HG03025 (cell line): ENCODE results near the gene GATA6.

Source experiments
- ATAC-seq: cut with Tn5 transposase; IDR thresholded peaks from one replicate; pipeline ENCODE4 v1.9.1; 2021; ENCODE audit warnings: mild to moderate bottlenecking, moderate library complexity; ENCODE audit not compliant: unreplicated experiment, low FRiP score

Gene GATA6

DNA sequence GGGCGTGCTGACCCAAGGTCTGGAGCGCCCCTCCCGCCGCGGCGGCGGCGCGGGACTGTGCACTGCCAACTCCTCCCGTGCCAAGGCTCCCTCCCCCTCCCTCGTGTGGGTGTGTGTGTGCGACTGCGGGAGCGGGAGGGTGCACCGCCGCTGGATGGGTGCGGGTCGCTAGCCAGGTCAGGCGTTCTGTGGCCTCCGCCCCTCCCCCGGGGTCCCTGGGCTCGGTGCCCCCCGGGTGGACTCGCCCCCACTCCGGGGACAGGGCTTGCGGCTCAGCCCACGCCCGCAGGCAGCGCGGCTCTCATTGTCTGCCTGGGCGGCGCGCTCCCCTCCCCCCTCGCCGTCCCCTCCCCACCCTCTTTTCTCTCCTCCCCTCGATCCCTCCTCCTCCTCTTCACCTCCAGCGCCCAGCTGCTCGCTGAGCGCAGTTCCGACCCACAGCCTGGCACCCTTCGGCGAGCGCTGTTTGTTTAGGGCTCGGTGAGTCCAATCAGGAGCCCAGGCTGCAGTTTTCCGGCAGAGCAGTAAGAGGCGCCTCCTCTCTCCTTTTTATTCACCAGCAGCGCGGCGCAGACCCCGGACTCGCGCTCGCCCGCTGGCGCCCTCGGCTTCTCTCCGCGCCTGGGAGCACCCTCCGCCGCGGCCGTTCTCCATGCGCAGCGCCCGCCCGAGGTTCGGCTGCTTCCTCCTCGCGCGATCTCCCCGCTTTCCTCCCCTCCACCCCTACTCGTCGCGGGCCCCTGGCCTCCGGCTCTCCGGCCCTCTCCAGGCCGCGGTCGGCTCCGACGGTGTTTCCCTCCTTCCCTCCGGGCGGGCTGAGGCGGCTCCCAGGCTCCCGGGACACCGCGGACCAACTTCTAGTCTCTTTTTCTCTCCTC is at the start of gene GATA6:
GATA6 (plus strand) TSS at position 579 of the 878 bp plus-strand sequence. CDS start 1,556 bp downstream, outside the sequence.
- no peak for ATAC-seq

- ATAC-seq: no peak
These were observed 44.4 kb upstream of the GATA6 start for GRCh38 chr18:22124970-22125369.

DNA sequence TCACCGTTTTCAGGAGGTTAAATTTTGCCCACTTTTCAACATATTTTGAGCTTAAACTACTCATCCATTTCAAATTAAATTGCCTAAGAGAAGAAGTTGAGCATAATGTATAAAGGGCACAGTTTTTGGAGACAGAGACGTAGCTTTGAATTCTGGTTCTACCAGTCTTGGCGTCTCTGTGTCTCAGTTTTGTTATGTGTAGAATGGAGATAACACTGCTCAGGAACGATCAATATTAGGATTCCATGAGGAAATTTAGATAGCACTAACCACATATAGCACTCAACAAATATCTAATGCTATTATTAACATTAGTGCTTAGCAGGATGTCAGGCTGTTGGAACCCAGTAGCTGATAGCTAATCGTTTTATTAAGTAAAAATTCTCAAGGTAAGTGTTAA is 40.4 kb upstream of the GATA6 start:
- no peak for ATAC-seq

GRCh38 chr18:22129778-22130177 is 39.6 kb upstream of the GATA6 start:
- no peak for ATAC-seq

DNA sequence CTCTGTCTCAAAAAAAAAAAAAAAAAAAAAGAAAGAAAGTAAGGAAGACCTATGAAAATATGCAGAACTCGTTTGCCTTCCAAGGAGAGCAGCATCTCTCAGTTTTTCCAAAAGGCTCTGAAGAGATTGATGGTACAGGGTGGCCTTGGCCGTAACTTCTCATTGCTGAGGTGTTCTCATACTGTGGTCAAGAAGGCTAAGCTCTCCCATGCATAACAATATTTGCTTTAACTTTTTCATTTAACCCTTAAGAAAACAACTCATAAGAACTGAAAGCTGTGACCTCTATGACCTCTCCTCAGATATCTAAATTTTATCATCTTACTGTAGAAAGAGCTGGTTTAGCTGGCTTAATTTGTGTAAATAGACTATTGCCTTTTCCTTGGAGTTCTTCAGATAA is 37.1 kb upstream of the GATA6 start:
- no peak for ATAC-seq

- no peak for ATAC-seq
These were observed 36.6 kb upstream of the GATA6 start for GRCh38 chr18:22132763-22133162.

DNA sequence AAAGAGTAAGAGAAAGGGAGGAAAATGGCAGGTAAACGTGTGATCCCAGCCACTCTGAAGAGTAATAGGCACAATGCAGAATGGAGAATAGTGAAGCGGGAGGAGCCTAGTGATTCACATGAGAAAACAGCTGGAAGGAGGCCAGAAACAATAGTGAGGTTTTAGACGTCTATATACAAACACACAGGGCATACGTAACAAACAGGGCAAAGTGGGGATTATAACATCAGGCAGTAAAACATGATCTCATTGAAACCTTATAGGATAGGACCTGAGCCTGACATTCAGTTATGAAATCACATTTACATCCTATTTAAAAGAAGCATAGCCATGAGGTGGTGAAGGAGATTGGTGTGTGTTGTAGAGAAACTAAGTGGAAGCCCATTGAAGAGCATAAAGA is 33.0 kb upstream of the GATA6 start:
- no peak for ATAC-seq

DNA sequence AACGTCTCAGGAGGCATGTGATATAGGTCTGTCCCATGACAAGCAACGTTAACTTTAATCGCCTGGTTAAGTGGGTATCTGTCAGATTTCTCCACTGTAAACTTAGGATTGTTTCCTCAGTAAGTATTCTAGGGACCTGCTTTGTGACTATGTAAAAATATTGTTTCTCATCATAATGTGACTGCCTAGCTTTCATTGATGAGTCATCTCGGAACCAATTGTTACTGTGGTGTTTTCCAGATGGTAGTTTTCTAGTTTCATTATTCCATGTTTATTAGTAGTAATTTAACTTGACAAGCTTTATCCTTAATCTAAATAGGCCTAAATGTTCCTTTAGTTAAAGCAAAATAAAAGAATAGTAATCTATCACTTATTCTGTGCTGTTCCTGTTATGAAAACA is 28.2 kb upstream of the GATA6 start:
- no peak for ATAC-seq

GRCh38 chr18:22143347-22144340 is 25.7 kb upstream of the GATA6 start:
- ATAC-seq: no peak

- ATAC-seq: no peak
These were observed 24.2 kb upstream of the GATA6 start for GRCh38 chr18:22145160-22145559.

GRCh38 chr18:22149710-22150109 is 19.7 kb upstream of the GATA6 start:
- ATAC-seq: no peak

- ATAC-seq: no peak
These were observed 17.3 kb upstream of the GATA6 start for GRCh38 chr18:22152093-22152492.

GRCh38 chr18:22153428-22153827 is 16.0 kb upstream of the GATA6 start:
- ATAC-seq: no peak

DNA sequence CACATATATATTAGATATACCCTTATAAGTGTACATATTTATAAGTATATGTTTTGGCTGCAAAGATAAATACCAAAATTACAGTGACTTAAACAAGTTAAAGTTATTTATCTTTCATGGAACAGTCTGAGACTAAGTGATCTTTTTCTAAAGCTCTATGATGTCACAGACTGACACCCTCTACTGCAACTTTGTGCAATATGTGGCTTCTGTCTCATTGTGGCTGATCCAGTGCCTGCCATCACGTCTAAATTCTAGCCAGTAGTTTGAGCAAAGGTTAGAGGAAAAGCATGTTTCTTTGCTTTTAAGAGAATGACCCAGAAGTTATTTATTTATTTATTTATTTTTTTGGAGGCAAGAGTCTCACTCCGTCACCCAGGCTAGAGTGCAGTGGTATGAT is 13.8 kb upstream of the GATA6 start:
- ATAC-seq: no peak

GRCh38 chr18:22159014-22159413 is 10.4 kb upstream of the GATA6 start:
- ATAC-seq: no peak

DNA sequence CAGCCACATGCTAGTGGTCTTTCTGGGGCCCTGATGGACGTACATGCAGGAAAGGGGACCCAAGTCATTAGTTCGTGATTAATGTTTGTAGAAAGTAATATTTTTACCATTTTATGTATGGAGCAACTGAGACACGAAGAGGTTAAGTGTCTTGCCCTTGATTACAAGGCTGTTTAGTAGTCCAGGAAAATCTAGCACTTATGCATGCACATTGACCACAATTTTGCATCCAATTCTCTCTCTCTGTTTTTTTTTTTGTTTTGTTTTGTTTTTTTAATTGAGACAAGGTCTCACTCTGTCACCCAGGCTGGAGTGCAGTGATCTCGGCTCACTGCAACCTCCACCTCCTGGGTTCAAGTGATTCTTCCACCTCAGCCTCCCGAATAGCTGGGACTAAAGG is 8.3 kb upstream of the GATA6 start:
- ATAC-seq: no peak

GRCh38 chr18:22163416-22164161 is 5.8 kb upstream of the GATA6 start:
- ATAC-seq: no peak

GRCh38 chr18:22164337-22165048 is 4.9 kb upstream of the GATA6 start:
- ATAC-seq: no peak

DNA sequence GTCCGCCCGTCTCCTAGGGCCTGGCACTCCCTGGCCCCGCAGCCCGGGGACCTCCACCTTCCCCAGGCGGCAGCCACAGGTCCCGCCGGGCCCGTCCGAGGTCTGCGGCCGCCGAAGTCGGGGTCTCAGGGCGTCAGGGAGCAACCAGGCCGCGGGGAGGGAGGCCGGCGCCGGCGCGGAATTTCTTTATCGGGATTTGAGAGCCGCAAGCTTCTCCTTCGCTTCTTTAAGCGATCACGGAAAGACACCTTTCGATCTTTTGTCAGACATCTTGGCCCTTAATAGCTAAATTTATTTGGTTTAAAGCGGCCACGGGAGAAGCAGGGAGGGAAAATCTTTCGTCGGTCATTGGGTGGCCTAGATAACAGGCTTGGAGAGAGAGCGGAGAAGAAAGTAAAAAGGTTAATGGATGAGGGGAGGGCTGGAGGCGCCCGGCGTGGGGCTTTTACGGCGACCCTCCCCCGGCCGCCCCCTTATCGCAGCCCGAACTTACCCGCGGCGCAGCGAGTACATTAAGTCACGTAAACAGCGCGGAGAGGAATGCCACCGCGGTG is 4.3 kb upstream of the GATA6 start:
- ATAC-seq: no peak
